BJ (cell line): ENCODE measurements around the gene VPS16. TPM values are rescaled to one million over a fixed set of nuclear protein-coding genes. Genes with fewer than 3 reads are reported as not detected.
A peak's percentile ranks its signal among the peaks of the same experiment; 100 is the strongest.

Source experiments
- CTCF ChIA-PET: fragments of 350-600 bp; formaldehyde crosslinking; extraction: SDS; loops from one replicate; lab custom pipeline; 2021; ENCODE audit warnings: antibody characterized with exemption, inconsistent platforms; lab: Yijun Ruan, JAX
- POLR2A ChIA-PET: fragments of 300-600 bp; sonication (Branson Sonifier 250); formaldehyde crosslinking; extraction: SDS; loops from one replicate; lab custom pipeline; 2021; ENCODE audit warnings: antibody characterized with exemption; lab: Charles Lee
- DNase-seq: peaks from one replicate; pipeline ENCODE4 v3.0.0-alpha.2; 2011; ENCODE audit warnings: low read depth
- H3K27me3 ChIP-seq: 2 replicates; pipeline ENCODE4 v1.6.0; 2011; ENCODE audit warnings: low read length; ENCODE audit not compliant: control insufficient read depth, insufficient read depth
- H3K36me3 ChIP-seq: 2 replicates; pipeline ENCODE4 v1.5.1; 2011; ENCODE audit warnings: low read length; ENCODE audit not compliant: control insufficient read depth, insufficient read depth
- H3K4me3 ChIP-seq: 2 replicates; pipeline ENCODE4 v1.5.1; 2011; ENCODE audit warnings: low read depth, mild to moderate bottlenecking, control low read depth, low read length
- CTCF ChIP-seq: IDR thresholded peaks from 2 replicates; pipeline ENCODE4 v1.5.1; 2011; ENCODE audit warnings: low read depth, mild to moderate bottlenecking, control low read depth, inconsistent platforms, low read length, moderate library complexity; ENCODE audit not compliant: insufficient read depth
- polyA plus RNA-seq: library from polyadenylated mRNA; depleted of rRNA; stranded (reverse); fragments of >200 nt; gene quantifications from 2 replicates; pipeline ENCODE4 v1.2.3, GENCODE V29; 2011

VPS16 gene
- polyA plus RNA-seq, 1 experiment, result 46.8 TPM

GRCh38 chr20:2840967-2841531 lies 504 bp downstream of the VPS16 start:
- DNase-seq, result no peak
- no peaks in the 10 kb centered on the region for H3K27me3 ChIP-seq
- H3K4me3 ChIP-seq, result peak overlapping the region; percentile 89
- H3K36me3 ChIP-seq, result peaks cover 7% of the 10 kb centered on the region
- POLR2A ChIA-PET, result interaction anchor here (1.3 kb wide), 1 partner anchor 9 kb away, joined by 3 read pairs; no protein-coding TSS in a partner anchor
- CTCF ChIA-PET, result interaction anchor here (0.9 to 4.3 kb wide), 3 partner anchors 79 to 89 kb away, joined by 3 to 26 read pairs (median 4); no protein-coding TSS in a partner anchor
- no peak for TF ChIP-seq CTCF

GRCh38 chr20:2845607-2846006 lies 5.1 kb downstream of the VPS16 start:
- CTCF ChIA-PET, result interaction anchor here (0.9 kb wide), 1 partner anchor 14 kb away, joined by 3 read pairs; no protein-coding TSS in a partner anchor
- H3K36me3 ChIP-seq, result no peaks in the 10 kb centered on the region; the same call in 1 of the 2 replicates

GRCh38 chr20:2846698-2847097 lies 6.2 kb downstream of the VPS16 start:
- DNase-seq, result no peak
- no peak for TF ChIP-seq CTCF
- CTCF ChIA-PET, result no interaction called here
- no peaks in the 10 kb centered on the region for H3K27me3 ChIP-seq
- H3K4me3 ChIP-seq, result no peak overlapping the region
- POLR2A ChIA-PET, result no interaction called here
- H3K36me3 ChIP-seq, result no peaks in the 10 kb centered on the region; the same call in 1 of the 2 replicates

More at GRCh38 chr20:2845607-2846006, 5.1 kb downstream of the VPS16 start:
- POLR2A ChIA-PET, result interaction anchor here (0.6 kb wide), 1 partner anchor 9 kb away, joined by 4 read pairs; no protein-coding TSS in a partner anchor
- Histone ChIP-seq H3K4me3 (no peak overlapping the region), H3K27me3 (no peaks in the 10 kb centered on the region)
- no peak for DNase-seq
- TF ChIP-seq CTCF, result no peak

- no peaks in the 10 kb centered on the region for H3K27me3 ChIP-seq
- H3K36me3 ChIP-seq, result no peaks in the 10 kb centered on the region; the same call in 1 of the 2 replicates
- no peak for DNase-seq
- H3K4me3 ChIP-seq, result no peak overlapping the region
- ChIA-PET CTCF (interaction anchor here (10.5 kb wide), 1 partner anchor 94 kb away, joined by 166 read pairs; no protein-coding TSS in a partner anchor), POLR2A (no interaction called here)
- no peak for TF ChIP-seq CTCF
Observed at GRCh38 chr20:2847802-2848201, 7.3 kb downstream of the VPS16 start.

- ChIA-PET POLR2A (no interaction called here), CTCF (interaction anchor here (0.6 to 10.5 kb wide), 6 partner anchors 18 to 137 kb away, joined by 3 to 166 read pairs (median 4); no protein-coding TSS in a partner anchor)
- DNase-seq, result no peak
- Histone ChIP-seq H3K4me3 (no peak overlapping the region), H3K27me3 (no peaks in the 10 kb centered on the region), H3K36me3 (no peaks in the 10 kb centered on the region; the same call in 1 of the 2 replicates)
- no peak for TF ChIP-seq CTCF
Observed at GRCh38 chr20:2849529-2849928, 9.0 kb downstream of the VPS16 start.
